A673 (cell line): ENCODE data around the gene SCARB1.

ENCODE experiments used
- CTCF ChIP-seq: fragments of 300-800, 200-600 bp; sonication (generic); conservative IDR thresholded peaks from 2 replicates; pipeline ENCODE4 v1.5.1; 2017; ENCODE audit warnings: low read depth, mild to moderate bottlenecking, antibody characterized with exemption, low read length, moderate library complexity, mixed read lengths
- EZH2 ChIP-seq: fragments of 200-600 bp; sonication (generic); IDR thresholded peaks from 2 replicates; pipeline ENCODE4 v1.6.1; 2017; ENCODE audit warnings: borderline replicate concordance, low read depth, mild to moderate bottlenecking, mixed read lengths, antibody characterized with exemption, low read length; ENCODE audit not compliant: poor library complexity, severe bottlenecking

GRCh38 chr12:124766727-124767065, 97.0 kb downstream of the SCARB1 start:
- TF ChIP-seq CTCF (no peak), EZH2 (no peak)
